CD4-positive, alpha-beta T cell treated with Interleukin-4 for 1 hour (primary cell): Measurements from ENCODE around the gene MOK.

Experiments
- DNase-seq, 2 donors: peaks; one replicate each; pipeline ENCODE4 v3.0.0-alpha.2; 2020 to 2022

The MOK gene

GRCh38 chr14:102222009-102222575, 82.9 kb downstream of the MOK start:
- no peak for DNase-seq

DNA sequence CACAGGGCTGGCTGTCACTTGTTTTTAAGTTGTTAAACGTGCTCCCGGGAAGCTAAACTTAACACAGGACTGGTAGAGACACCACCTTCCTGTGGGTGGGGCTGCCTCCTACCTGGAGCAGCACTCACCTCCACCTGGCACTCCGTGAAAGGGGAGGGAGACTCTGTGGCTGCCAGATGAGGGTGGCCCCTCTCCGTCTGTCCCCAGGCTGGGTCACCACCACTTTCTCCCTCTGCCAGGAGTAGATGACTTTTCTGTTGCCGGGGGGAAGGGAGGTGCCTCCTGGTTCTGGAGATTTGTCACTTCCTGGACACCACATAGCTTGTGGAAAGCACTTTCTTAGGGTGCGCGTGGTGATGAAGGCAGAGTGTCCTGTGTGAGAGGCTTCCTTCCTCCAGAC, 83.9 kb downstream of the MOK start:
- DNase-seq = no peak

DNA sequence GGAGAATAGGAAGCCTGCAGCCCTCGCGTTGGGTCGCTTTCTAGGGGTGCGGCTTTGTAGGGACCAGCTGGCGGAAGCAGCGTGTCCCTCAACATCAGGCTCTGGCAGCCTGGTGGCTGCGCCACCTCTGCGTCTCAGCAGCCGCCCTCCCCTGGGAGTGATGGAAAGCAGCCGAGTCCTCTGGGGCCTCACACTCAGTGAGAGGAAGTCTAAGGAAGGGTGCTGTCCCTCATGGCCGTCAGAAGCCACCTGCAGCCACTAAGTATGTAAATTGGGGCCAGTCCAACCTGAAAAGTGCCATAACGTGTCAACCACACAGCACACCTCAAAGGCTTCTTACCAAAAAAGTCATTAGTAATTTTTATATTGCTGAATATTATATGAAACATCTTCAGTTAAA, 84.9 kb downstream of the MOK start:
- DNase-seq = peak in 1 of 2 donors; percentile 40

DNA sequence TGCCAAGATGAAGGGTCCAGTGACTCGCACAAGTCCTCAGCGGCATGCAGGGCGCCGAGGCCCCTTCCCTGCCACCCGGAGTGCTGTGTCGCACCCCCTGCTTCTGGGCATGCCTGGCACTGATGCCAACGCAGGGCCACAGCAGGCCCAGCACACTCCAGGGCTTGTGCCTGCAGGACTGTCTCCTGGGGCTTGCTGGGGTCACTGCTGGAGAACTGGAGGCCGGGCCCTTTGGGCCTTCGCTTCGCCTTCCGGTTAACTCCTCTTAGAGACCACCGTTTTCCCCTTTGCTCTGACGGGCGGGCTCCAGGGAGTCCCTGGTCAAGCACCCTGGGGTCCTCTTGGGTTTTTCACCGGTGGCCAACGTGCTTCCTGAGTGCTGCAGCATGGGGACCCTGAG, 85.6 kb downstream of the MOK start:
- no peak for DNase-seq

GRCh38 chr14:102218688-102219087, 86.3 kb downstream of the MOK start:
- no peak for DNase-seq

GRCh38 chr14:102217987-102218421, 87.0 kb downstream of the MOK start:
- no peak for DNase-seq

- DNase-seq = no peak
Measured at GRCh38 chr14:102217399-102217798, 87.6 kb downstream of the MOK start.

- DNase-seq = no peak
Measured at GRCh38 chr14:102215576-102216250, 89.3 kb downstream of the MOK start.

DNA sequence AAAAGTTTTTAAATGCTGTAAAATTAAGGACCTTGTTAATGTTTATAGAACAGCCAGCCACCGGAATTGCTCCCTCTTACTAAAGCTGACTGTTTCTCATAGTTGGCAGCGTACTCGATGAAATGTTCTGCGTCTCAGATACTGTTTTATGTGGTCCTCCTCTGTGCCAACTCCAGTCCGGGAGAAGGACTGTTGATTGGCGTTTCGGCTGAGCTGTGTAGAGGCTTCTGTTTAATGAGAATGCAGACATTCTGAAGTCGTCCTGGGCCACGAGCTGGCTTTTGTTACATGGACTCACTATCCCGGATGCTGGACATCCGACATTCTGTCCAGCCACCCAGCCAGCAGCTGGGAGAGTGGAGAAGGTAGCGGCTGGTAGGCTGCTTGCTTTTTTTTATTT, 89.9 kb downstream of the MOK start:
- no peak for DNase-seq

DNA sequence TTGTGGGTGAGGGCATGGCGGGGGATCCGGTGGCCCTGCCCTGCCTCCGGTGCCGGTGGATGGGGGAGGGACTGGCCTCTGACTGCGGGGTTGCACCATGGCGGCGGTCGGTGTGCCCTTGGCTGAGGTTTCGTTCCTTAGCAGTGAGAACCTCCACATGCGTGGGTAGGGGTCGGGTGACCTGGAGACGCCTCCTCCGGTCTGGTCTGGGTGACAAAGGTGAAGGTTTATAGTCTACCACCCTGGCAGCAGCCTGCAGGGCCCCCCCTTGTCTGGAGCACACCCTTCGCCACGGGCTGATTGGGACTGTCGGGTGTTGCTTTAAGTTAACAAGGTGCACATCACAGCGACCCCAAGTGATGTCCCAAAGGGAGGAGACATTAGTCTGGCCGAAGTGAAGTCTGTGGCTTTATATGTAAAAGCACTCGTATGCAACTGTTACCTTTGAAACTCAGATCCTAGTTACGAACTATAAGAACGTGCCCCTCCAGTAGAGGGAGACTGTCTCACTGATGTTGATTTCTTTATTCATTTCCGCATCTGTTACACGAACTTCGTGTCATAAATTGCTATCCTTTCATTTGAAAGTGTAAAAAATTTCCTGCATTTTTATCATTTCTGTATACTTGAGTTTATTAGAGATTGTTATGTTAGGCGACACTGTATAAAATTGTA, 90.8 kb downstream of the MOK start:
- no peak for DNase-seq

- no peak for DNase-seq
Measured at GRCh38 chr14:102213470-102213869, 91.5 kb downstream of the MOK start.

DNA sequence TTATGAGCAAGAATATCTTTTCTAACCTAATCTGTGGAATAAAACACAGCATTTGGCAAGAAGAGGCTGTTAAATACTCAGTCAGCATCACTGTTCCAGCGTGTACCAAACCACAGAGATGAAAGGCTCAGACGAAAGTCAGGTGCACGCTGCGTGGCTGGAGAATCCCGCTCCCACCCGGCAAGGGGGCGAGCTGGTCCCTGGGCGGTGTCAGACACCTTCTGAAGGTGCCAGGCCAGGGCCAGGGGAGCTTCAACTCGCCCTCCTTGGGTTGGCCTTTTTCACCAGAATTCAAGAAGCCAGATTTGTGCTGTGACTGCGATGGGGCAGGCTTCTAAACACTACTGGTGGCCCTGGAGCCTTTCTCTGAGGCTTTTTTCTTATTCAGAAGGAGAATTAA, 92.1 kb downstream of the MOK start:
- DNase-seq = no peak

- no peak for DNase-seq
Measured at GRCh38 chr14:102212356-102212755, 92.6 kb downstream of the MOK start.

GRCh38 chr14:102211240-102211639, 93.7 kb downstream of the MOK start:
- no peak for DNase-seq

- no peak for DNase-seq
Measured at GRCh38 chr14:102210421-102211042, 94.4 kb downstream of the MOK start.

DNA sequence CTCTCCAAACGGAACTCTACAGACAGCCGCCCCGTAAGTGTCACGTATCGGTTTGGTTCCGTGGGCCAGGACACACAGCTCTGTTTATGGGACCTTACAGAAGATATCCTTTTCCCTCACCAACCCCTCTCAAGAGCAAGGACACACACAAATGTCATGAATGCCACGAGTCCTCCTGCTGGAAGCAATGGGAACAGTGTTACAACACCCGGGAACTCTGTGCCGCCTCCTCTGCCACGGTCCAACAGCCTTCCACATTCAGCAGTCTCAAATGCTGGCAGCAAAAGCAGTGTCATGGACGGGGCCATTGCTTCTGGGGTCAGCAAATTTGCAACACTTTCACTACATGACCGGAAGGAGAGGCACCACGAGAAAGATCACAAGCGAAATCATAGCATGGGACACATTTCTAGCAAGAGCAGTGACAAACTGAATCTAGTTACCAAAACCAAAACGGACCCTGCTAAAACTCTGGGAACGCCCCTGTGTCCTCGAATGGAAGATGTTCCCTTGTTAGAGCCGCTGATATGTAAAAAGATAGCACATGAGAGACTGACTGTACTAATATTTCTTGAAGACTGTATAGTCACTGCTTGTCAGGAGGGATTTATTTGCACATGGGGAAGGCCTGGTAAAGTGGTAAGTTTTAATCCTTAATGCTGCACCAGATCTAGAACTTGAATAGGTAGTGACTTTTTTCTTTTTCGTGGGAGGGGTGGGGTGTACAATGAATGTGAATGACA, 95.6 kb downstream of the MOK start:
- no peak for DNase-seq

DNA sequence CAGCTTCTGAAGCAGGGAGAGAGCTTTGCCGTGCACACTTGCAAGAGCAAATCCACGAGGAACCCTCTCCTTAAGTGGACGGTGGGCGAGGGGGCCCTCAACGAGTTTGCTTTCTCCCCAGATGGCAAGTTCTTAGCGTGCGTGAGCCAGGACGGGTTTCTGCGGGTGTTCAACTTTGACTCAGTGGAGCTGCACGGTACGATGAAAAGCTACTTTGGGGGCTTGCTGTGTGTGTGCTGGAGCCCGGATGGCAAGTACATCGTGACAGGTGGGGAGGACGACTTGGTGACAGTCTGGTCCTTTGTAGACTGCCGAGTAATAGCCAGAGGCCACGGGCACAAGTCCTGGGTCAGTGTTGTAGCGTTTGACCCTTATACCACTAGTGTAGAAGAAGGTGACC, 96.2 kb downstream of the MOK start:
- no peak for DNase-seq

GRCh38 chr14:102207831-102208365, 97.1 kb downstream of the MOK start:
- no peak for DNase-seq

DNA sequence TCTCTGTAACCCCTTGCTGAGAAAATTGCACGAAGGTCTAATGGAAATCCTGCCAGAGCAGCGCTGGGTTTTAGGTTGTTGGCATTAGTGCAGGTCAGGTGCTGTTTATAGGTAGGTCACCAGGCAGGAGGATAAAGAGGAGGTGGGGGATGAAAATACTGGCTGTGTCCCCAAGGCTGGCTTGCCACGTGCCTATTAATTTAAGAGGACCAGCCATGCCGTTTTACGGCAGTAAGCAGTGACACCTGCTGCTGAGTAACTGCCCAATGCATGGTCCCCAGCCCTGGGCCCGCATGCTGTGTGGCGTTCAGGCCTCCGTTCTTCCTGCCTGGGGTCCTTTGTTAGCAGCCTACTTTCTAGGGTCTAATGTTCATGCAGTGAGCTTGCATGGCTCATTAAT, 98.0 kb downstream of the MOK start:
- DNase-seq = no peak

DNA sequence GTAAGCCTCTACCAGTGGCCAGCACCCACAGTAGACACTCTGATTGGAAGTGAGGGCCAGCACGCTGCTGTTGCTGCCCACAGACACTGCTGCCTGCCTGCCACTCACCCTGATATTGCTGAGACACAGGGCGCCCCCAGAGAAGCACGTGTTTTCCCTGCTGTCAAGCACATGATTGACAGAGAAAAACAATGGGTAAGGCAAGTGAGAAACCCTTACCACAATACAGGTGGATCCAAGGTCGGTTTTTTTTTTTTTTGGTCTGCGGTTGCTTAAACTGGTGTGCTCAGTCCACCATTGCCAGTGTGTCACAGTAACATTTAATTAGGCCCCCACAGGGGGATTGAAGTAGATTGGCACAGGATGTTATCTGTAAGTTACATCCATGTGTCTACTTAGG, 99.4 kb downstream of the MOK start:
- DNase-seq = no peak

GRCh38 chr14:102203382-102203781, 101.6 kb downstream of the MOK start:
- DNase-seq = no peak

GRCh38 chr14:102202944-102203343, 102.0 kb downstream of the MOK start:
- no peak for DNase-seq

DNA sequence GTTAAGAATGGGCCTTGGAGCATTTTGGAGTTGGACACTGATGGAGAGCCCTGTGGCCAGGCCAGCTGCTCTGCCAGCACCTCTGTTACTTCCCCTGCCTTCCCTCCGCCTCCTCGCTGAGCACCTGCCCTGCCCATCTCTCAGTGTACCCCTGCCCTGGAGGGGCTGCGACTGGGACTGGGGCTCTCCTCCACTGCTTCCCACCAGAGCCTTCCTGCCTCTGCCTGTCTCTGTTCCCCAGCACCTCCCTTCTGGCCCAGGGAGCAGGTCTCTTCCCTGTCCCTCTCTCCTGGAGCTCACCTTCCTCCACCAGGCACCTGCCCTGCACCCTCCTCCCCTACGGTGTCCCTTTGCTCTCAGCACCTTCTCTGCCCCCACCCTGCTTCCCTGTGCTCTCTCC, 103.2 kb downstream of the MOK start:
- no peak for DNase-seq
